Ovary (tissue), 9 donors: ENCODE measurements around the gene RRP8. TPM values are rescaled to one million over a fixed set of nuclear protein-coding genes. Genes with fewer than 3 reads are reported as not detected.

Experiments used
- DNase-seq, 5 donors: peaks; one replicate each; pipeline ENCODE4 v3.0.0-alpha.2; 2019 to 2020
- H3K27ac ChIP-seq, 2 donors: fragments of 200-600 bp; one replicate each; pipeline versions ENCODE4 v1.5.1 to v1.8.0; 2019 to 2022
- H3K27me3 ChIP-seq: fragments of 200-600 bp; one replicate; pipeline ENCODE4 v1.8.0; 2022
- H3K36me3 ChIP-seq: fragments of 200-600 bp; sonication (generic); one replicate; pipeline ENCODE4 v1.5.1; 2019
- H3K4me1 ChIP-seq: one replicate; pipeline ENCODE4 v1.8.1; 2013; ENCODE audit warnings: mild to moderate bottlenecking, moderate library complexity; ENCODE audit not compliant: insufficient read depth
- H3K4me3 ChIP-seq: fragments of 200-600 bp; sonication (generic); one replicate; pipeline ENCODE4 v1.5.1; 2017
- H3K9me3 ChIP-seq, 2 donors: fragments of 200-600 bp in 1 of 2; sonication (generic) in 1 of 2; one replicate each; pipeline versions ENCODE4 v1.5.1 to v1.8.1; 2013 to 2019; ENCODE audit warnings: mild to moderate bottlenecking in 1 of 2, moderate library complexity in 1 of 2
- CTCF ChIP-seq, 3 donors: fragments of 450-650 bp in 2 of 3; fragments of 200-600 bp in 1 of 3; IDR thresholded peaks; one replicate each; pipeline versions ENCODE4 v1.5.1 to v1.8.0; 2016 to 2022; ENCODE audit warnings: antibody characterized with exemption in 3 of 3, mild to moderate bottlenecking in 1 of 3
- EP300 ChIP-seq: sonication (generic); formaldehyde crosslinking; IDR thresholded peaks from one replicate; pipeline ENCODE4 v1.6.1; 2017; ENCODE audit warnings: antibody characterized with exemption
- POLR2A ChIP-seq: fragments of 450-650 bp; IDR thresholded peaks from one replicate; pipeline ENCODE4 v1.6.1; 2017; ENCODE audit warnings: antibody characterized with exemption, mild to moderate bottlenecking, moderate library complexity
- WGBS, 3 donors: extraction: QIAGEN DNeasy Blood & Tissue Kit in 1 of 3; methylation state at CpG; one replicate each; pipeline versions ENCODE4 v1.1.5 to v1.1.7; 2013 to 2017; 5-methylcytosine and 5-hydroxymethylcytosine counted together
- intact Hi-C, 4 donors: fragments of 100-400 bp; cut with DNase I; formaldehyde crosslinking; loops; one replicate each; pipeline versions ENCODE4 v1.11.0 to v1.15.1; 2022 to 2023
- polyA plus RNA-seq, 2 donors: library from polyadenylated mRNA; stranded (reverse); fragments of 200-250 nt in 1 of 2; fragments of 350-450 nt in 1 of 2; fragmentation: Illumina TruSeq in 1 of 2; extraction: RNeasy Lipid Tissue Mini Kit (QIAGEN cat#74804) in 1 of 2; gene quantifications; one replicate each; pipeline ENCODE4 v1.2.3, GENCODE V29; 2013 to 2014
- total RNA-seq, 7 donors: library from RNA; depleted of rRNA in 2 of 7; stranded (reverse); fragments of >200 nt in 2 of 7; fragmentation: NEBNext Ultra II Directional in 3 of 7; extraction: Animal tissue kit (Norgen Biotek cat#: 25700) in 3 of 7; gene quantifications; one replicate each; pipeline versions ENCODE4 v1.1.0 to v1.2.4, GENCODE V29; 2016 to 2023
- donor health status: DM: no; HTN: no; CAD: no; lungs with moderate emphysema.
- donor health status: DM: no; HTN: no; CAD: no.
- donor health status: Bipolar disorder and iron deficiency.
- donor health status: DM: yes; HTN: yes; CAD: no.
- donor health status: DM: no; HTN: no; CAD: no.
- donor health status: DM: yes; HTN: yes; CAD: no.

The RRP8 gene
- total and polyA plus RNA-seq, 9 donors, result 8.2 to 32.7 (median 17.1) TPM

- no peaks in the 10 kb centered on the region for H3K9me3 ChIP-seq
- H3K27ac ChIP-seq, result no peak overlapping the region
- no peaks in the 10 kb centered on the region for H3K36me3 ChIP-seq
- 86 to 97% (median 97%) methylated on average over 11 of the region's 11 CpGs for WGBS, 3 donors
- H3K4me3 ChIP-seq, result no peak overlapping the region
- H3K27me3 ChIP-seq, result no peaks in the 10 kb centered on the region
- H3K4me1 ChIP-seq, result no peaks in the 10 kb centered on the region
- no peak for DNase-seq
- TF ChIP-seq CTCF (IDR thresholded peaks at IDR 0.05) (no peak), EP300 (no peak), POLR2A (no peak)
- intact Hi-C loops, result no loop called here
These were observed 16.0 kb downstream of the RRP8 start for GRCh38 chr11:6587360-6587953.

GRCh38 chr11:6586434-6587359 lies 16.7 kb downstream of the RRP8 start:
- no peak for TF ChIP-seq POLR2A
- H3K27me3 ChIP-seq, result no peaks in the 10 kb centered on the region
- H3K4me3 ChIP-seq, result no peak overlapping the region
- H3K4me1 ChIP-seq, result no peaks in the 10 kb centered on the region
- H3K9me3 ChIP-seq, result no peaks in the 10 kb centered on the region
- DNase-seq, result no peak
- H3K27ac ChIP-seq, result no peak overlapping the region
- H3K36me3 ChIP-seq, result no peaks in the 10 kb centered on the region
- WGBS, 3 donors, result 91 to 94% (median 92%) methylated on average over 25 of the region's 25 CpGs
- intact Hi-C loops, result no loop called here

- DNase-seq, result no peak
- TF ChIP-seq CTCF (IDR thresholded peaks at IDR 0.05) (no peak), POLR2A (no peak)
- no peaks in the 10 kb centered on the region for H3K36me3 ChIP-seq
- H3K4me3 ChIP-seq, result no peak overlapping the region
- H3K27ac ChIP-seq, result no peak overlapping the region
- no peaks in the 10 kb centered on the region for H3K27me3 ChIP-seq
- intact Hi-C loops, result no loop called here
- no peaks in the 10 kb centered on the region for H3K9me3 ChIP-seq
- WGBS, 3 donors, result 90 to 94% (median 93%) methylated on average over 4 of the region's 4 CpGs
- H3K4me1 ChIP-seq, result no peaks in the 10 kb centered on the region
These were observed 18.9 kb downstream of the RRP8 start for GRCh38 chr11:6584528-6584927.

GRCh38 chr11:6583584-6583983 lies 19.8 kb downstream of the RRP8 start:
- no peaks in the 10 kb centered on the region for H3K9me3 ChIP-seq
- 95 to 98% (median 95%) methylated on average over 1 of the region's 1 CpG for WGBS, 3 donors
- DNase-seq, result no peak
- no peak for TF ChIP-seq CTCF (IDR thresholded peaks at IDR 0.05)
- TF ChIP-seq POLR2A, result no peak
- TF ChIP-seq EP300, result no peak
- H3K27ac ChIP-seq, result no peak overlapping the region
- H3K4me3 ChIP-seq, result no peak overlapping the region
- H3K27me3 ChIP-seq, result no peaks in the 10 kb centered on the region
- no peaks in the 10 kb centered on the region for H3K36me3 ChIP-seq
- no peaks in the 10 kb centered on the region for H3K4me1 ChIP-seq
- intact Hi-C loops, result no loop called here

- Histone ChIP-seq H3K27ac (no peak overlapping the region), H3K4me3 (no peak overlapping the region), H3K27me3 (no peaks in the 10 kb centered on the region), H3K4me1 (peaks cover 6% of the 10 kb centered on the region), H3K9me3 (no peaks in the 10 kb centered on the region), H3K36me3 (no peaks in the 10 kb centered on the region)
- TF ChIP-seq CTCF (IDR thresholded peaks at IDR 0.05) (no peak), EP300 (no peak)
- DNase-seq, result no peak
- intact Hi-C loops, result no loop called here
- WGBS, 3 donors, result 81 to 92% (median 81%) methylated on average over 2 of the region's 2 CpGs
These were observed 23.7 kb downstream of the RRP8 start for GRCh38 chr11:6579681-6580080.
